AG04449 (cell line): ENCODE results near the gene GPC5.
"Not testable (repeated sequence)": the region's sequence is repeated elsewhere in the genome, so short reads cannot be mapped to it uniquely, and the experiment has no call there.

Source experiments
- CTCF ChIA-PET: fragments of 350-600 bp; formaldehyde crosslinking; extraction: SDS; loops from one replicate; lab custom pipeline; 2021; ENCODE audit warnings: antibody characterized with exemption; lab: Yijun Ruan, JAX
- POLR2A ChIA-PET: fragments of 400-600, 350-600 bp; formaldehyde crosslinking; extraction: SDS; loops from one replicate; lab custom pipeline; 2020; ENCODE audit warnings: antibody characterized with exemption, inconsistent platforms; lab: Yijun Ruan, JAX
- DNase-seq: peaks from one replicate; pipeline ENCODE4 v3.0.0-alpha.2; 2010; ENCODE audit warnings: low read depth, low spot score
- H3K4me3 ChIP-seq: 2 replicates; pipeline ENCODE4 v1.5.1; 2011; ENCODE audit warnings: low read depth, mild to moderate bottlenecking, control low read depth, low read length
- TF ChIP-seq, protein P1 (sequence below): IDR thresholded peaks from one replicate; pipeline ENCODE4 v1.5.1; 2011; ENCODE audit warnings: mild to moderate bottlenecking, moderate library complexity, low read length, control low read depth, inconsistent platforms; ENCODE audit not compliant: insufficient read depth; ENCODE audit errors: missing control alignments

The GPC5 gene

DNA sequence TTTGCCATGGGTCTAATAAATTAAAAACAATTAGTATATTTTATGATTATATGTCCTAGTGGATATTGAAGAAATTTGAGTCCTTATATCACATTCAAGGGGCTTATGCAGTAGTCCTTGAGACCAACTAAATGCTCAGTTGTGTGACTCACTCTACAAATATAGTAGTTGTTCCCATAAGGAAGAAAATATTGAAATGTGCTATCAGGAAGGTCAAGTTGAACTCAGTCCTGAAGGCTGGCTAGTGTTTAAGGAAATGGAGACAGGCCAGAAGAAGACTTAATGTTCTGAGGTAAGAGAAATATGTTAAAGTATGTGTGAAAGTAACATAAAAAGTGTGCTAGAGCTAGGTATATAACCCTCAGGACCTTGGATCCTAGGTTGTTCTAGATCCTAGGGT, 1062.1 kb downstream of the GPC5 start:
- POLR2A ChIA-PET = no interaction called here
- CTCF ChIA-PET = no interaction called here
- DNase-seq = no peak
- TF ChIP-seq, protein P1, sequence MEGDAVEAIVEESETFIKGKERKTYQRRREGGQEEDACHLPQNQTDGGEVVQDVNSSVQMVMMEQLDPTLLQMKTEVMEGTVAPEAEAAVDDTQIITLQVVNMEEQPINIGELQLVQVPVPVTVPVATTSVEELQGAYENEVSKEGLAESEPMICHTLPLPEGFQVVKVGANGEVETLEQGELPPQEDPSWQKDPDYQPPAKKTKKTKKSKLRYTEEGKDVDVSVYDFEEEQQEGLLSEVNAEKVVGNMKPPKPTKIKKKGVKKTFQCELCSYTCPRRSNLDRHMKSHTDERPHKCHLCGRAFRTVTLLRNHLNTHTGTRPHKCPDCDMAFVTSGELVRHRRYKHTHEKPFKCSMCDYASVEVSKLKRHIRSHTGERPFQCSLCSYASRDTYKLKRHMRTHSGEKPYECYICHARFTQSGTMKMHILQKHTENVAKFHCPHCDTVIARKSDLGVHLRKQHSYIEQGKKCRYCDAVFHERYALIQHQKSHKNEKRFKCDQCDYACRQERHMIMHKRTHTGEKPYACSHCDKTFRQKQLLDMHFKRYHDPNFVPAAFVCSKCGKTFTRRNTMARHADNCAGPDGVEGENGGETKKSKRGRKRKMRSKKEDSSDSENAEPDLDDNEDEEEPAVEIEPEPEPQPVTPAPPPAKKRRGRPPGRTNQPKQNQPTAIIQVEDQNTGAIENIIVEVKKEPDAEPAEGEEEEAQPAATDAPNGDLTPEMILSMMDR = no peak
- H3K4me3 ChIP-seq = no peak overlapping the region

DNA sequence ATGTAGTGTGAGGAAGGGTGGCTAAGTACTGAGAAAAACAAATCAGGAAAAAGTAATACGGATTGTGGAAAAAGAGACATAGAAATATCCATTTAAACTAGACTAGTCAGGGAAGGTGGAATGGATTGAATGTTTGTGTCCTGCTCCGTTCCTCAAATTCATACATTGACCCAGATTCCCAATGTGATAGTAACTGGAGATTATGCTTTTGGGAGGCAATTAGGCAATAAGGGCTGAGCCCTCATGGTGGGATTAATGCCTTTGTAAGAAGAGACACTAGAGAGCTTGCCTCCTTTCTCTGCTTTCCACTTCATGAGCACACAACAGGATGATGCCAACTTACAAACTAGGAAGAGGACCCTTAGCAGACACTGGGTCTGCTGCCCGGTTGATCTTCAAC, 1063.0 kb downstream of the GPC5 start:
- no peak for DNase-seq
- POLR2A ChIA-PET = no interaction called here
- CTCF ChIA-PET = no interaction called here
- H3K4me3 ChIP-seq = no peak overlapping the region
- TF ChIP-seq, protein P1 = no peak

DNA sequence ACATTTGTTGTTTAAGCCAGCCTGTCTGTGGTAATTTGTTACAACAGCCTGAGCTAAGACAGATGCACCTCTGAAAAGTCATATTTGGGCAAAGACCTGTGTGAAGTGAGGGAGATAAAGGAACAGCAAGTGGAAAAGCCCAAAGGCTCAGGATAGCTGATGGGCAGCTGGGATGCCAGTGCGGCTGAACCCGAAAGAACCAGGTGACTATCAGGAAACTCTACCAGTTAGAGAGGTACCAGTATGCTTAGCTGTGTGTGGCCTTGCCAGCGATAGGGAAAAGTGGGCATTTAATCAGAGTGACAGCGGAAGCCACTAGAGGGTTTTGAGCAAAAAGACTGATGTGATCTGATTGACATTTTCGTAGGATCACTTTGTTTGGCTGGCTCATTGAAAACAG, 1063.4 kb downstream of the GPC5 start:
- ChIA-PET POLR2A (no interaction called here), CTCF (no interaction called here)
- TF ChIP-seq, protein P1 = no peak
- DNase-seq = no peak
- no peak overlapping the region for H3K4me3 ChIP-seq

DNA sequence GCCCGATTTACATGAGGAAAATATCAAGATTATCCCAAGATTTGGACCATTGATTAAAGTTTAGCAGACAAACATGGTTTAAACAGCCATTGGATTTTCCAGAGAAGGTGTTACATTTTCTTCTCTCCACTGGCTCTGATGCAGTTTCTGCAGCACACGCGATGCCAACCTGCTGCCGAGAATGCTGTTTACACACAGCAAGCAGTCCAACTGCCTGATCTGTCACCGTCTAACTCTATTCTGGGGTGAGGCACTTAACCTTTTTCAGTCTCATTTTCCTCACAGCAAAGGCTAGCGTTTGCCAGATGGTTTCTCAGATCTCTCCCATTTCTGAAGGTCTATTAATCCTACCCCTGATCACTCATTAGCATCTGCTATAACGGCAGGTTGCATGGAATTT, 1064.7 kb downstream of the GPC5 start:
- H3K4me3 ChIP-seq = no peak overlapping the region
- no peak for DNase-seq
- TF ChIP-seq, protein P1 = no peak
- ChIA-PET POLR2A (no interaction called here), CTCF (no interaction called here)

DNA sequence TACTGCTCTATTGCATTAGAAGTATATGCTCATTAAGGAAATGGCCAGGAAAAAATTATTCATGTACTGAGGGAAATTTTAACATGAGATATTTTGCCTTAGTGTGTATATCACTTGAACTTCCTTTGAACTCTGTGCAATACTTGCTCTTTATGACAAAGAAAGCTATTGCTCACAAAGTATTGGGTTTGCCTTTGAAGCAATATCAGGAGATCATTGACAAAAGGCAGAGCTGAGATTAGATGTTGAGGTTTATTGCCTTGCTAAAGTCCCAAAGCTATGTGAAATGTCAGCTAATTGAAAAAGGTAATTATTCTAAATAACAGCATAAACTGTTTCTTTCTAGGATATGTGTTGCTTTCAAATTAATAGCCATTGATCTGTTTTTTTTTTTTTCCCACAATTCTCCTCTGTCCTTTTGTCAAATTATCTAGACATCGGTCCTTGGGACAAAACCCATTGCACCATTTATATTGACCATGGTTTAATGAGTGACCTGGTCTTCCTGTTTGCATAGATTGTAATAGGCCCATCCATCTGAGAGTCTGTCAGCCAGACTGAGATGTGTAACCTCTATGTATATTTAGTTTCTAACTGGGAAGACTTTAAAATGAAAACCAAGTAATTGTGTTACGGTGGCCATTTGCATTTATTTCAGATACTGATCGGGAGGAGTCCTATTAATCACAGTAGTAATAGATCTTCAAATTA, 1075.5 kb downstream of the GPC5 start:
- TF ChIP-seq, protein P1 = no peak
- ChIA-PET CTCF (no interaction called here), POLR2A (no interaction called here)
- no peak for DNase-seq
- no peak overlapping the region for H3K4me3 ChIP-seq

DNA sequence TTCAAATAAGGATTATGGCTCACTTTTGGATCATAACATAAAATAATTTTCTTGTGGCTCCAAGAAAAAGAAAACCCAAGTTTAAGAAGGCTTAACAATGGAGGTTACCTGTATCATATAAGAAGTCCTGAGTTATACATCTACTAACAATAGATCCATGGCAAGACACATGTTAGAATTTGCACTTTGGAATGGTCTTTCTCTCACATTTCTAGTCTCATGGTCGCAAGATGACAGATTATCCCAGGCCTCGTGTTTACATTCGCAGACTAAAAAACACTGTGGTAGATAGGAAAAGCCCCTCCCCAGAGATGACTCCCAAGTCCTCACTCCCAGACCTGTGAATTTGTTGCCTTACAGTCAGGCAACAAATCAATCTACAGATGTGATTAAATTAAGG, 1082.0 kb downstream of the GPC5 start:
- no peak for DNase-seq
- CTCF ChIA-PET = no interaction called here
- POLR2A ChIA-PET = no interaction called here
- TF ChIP-seq, protein P1 = no peak
- H3K4me3 ChIP-seq = no peak overlapping the region

DNA sequence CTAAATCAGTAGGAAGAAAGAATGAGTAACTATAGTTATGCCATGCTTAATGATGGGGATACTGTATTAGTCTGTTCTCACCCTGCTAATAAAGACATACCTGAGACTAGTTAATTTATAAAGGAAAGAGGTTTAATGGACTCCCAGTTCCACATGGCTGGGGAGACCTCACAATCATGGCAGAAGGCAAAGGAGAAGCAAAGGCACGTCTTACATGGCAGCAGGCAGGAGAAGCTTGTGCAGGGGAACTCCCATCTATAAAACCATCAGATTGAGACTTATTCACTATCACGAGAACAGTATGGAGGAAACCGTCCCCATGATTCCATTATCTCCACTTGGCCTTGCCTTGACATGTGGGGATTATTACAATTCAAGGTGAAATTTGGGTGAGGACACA, 1084.4 kb downstream of the GPC5 start:
- DNase-seq, POLR2A ChIA-PET, H3K4me3 ChIP-seq, CTCF ChIA-PET: not testable (repeated sequence)
